Measurements from ENCODE around the gene UBXN1.

Gene UBXN1

GRCh38 chr11:62678770-62679696, at the start of gene UBXN1:
Gene UBXN1, minus strand, starts transcription at chr11:62679073. Its CDS starts 150 bp downstream, at chr11:62678923.
- peak; percentile 74 to 85 for DNase-seq

- peak; percentile 79 to 83 for DNase-seq
Measured at GRCh38 chr11:62728171-62728988, 49.5 kb upstream of the UBXN1 start, which contains the start of gene TTC9C. Gene TTC9C, plus strand, starts transcription at chr11:62728486. Its CDS starts 363 bp downstream, at chr11:62728849.

- peak; percentile 89 to 97 for DNase-seq
Measured at GRCh38 chr11:62727872-62728170, 48.9 kb upstream of the UBXN1 start.

GRCh38 chr11:62727165-62727871, 48.4 kb upstream of the UBXN1 start, which contains the start of gene HNRNPUL2:
Gene HNRNPUL2, minus strand, starts transcription at chr11:62727457. Its CDS starts 301 bp downstream, at chr11:62727156.
- peak; percentile 96 to 97 for DNase-seq

GRCh38 chr11:62726915-62727164, 48.0 kb upstream of the UBXN1 start:
- DNase-seq = no peak

- DNase-seq = no peak
Measured at GRCh38 chr11:62726156-62726914, 47.5 kb upstream of the UBXN1 start.

- no peak for DNase-seq
Measured at GRCh38 chr11:62725646-62726045, 46.8 kb upstream of the UBXN1 start.

- DNase-seq = no peak
Measured at GRCh38 chr11:62724171-62724570, 45.3 kb upstream of the UBXN1 start.

- no peak for DNase-seq
Measured at GRCh38 chr11:62721994-62722393, 43.1 kb upstream of the UBXN1 start.

- DNase-seq = no peak
Measured at GRCh38 chr11:62719302-62719978, 40.6 kb upstream of the UBXN1 start.

GRCh38 chr11:62716816-62717215, 37.9 kb upstream of the UBXN1 start:
- DNase-seq = no peak

- DNase-seq = no peak
Measured at GRCh38 chr11:62716206-62716605, 37.3 kb upstream of the UBXN1 start.

GRCh38 chr11:62715150-62716130, 36.6 kb upstream of the UBXN1 start:
- no peak for DNase-seq

- DNase-seq = no peak
Measured at GRCh38 chr11:62713343-62713742, 34.5 kb upstream of the UBXN1 start.

- DNase-seq = no peak
Measured at GRCh38 chr11:62712861-62713260, 34.0 kb upstream of the UBXN1 start.

- DNase-seq = no peak
Measured at GRCh38 chr11:62712276-62712812, 33.5 kb upstream of the UBXN1 start.

- no peak for DNase-seq
Measured at GRCh38 chr11:62710001-62710345, 31.1 kb upstream of the UBXN1 start.

GRCh38 chr11:62709247-62710000, 30.6 kb upstream of the UBXN1 start:
- DNase-seq = peak; percentile 95 to 99

- no peak for DNase-seq
Measured at GRCh38 chr11:62708793-62709192, 29.9 kb upstream of the UBXN1 start.

- DNase-seq = no peak
Measured at GRCh38 chr11:62708392-62708791, 29.5 kb upstream of the UBXN1 start.

All from hippocampal formation (tissue), 2 donors.